HG02642 (cell line): ENCODE data around the gene EMX1.
A peak's percentile ranks its signal among the peaks of the same experiment; 100 is the strongest.

Experiments used
- ATAC-seq: cut with Tn5 transposase; IDR thresholded peaks from one replicate; pipeline ENCODE4 v1.9.1; 2021; ENCODE audit warnings: mild to moderate bottlenecking; ENCODE audit not compliant: unreplicated experiment, poor library complexity

Gene EMX1

DNA sequence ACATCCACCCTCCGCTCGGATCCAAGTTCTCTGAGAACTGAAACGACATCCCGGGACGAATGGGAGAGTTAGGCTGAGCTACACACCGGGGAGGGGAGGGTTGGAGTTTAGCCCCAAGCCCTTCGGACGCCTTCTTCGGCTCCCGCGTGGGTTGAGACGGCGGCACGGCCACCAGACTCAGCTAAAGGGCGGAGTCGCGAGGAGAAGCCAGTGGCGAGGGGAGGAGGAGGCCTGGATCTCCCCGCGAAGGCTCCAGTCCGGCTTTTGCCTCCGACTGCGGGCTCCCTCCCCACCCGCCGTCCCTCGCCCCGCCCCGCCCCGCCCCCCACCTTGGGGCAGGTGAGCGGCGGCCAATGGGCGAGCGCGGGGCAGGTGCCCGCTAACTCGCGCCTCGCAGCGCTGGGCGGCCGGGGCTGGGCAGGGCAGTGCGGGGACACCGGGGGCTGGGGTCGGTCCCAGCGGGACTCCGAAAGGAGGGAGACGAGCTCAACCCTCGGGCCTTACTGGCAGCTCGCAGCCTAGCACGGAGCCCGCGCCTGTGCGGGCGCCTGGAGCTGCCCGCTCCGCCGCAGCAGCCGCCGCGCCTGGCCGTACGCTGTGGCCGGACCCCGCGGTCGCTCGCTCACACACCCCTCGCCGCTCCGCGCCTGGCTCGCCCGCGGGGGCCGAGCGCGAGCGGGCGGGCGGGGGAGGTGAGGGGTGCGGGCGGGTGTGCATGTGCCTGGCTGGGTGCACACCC is at the start of gene EMX1:
TSS of gene EMX1 (plus strand) at position 382 of the 739 bp plus-strand sequence. CDS start at position 716, 334 bp downstream.
- peak; percentile 46 for ATAC-seq

DNA sequence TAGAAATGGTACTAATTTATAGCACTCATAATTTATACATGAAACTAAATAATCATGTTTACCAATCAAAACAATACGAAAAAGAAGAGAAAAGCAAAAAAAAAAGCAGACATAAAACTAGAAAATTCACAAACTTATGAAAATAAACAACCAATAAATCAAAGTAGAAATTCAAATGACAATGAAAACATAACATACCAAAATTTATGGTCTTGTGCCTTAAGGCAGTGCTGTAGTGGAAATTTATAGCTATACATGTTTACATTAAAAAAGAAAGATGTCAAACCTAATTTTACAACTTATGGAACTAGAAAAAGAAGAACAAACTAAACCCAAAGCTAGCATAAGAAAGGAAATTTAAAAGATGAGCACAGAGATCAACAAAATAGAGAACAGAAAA is 46.3 kb upstream of the EMX1 start:
- ATAC-seq, result no peak

DNA sequence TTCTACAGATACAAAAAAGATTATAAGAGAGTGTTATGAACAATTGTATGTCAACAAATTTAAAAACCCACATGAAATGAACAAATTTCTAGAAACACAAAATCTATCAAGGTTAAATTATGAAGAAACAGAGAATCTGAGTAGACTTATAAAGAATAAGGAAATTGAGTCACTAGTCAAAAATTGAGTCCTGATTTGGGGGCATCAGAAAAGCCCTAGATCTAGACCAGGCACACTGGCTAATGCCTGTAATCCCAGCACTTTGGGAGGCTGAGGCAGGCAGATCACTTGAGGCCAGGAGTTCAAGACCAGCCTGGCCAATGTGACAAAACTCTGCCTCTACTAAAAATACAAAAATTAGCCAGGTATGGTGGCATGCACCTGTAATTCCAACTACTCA is 45.4 kb upstream of the EMX1 start:
- no peak for ATAC-seq

DNA sequence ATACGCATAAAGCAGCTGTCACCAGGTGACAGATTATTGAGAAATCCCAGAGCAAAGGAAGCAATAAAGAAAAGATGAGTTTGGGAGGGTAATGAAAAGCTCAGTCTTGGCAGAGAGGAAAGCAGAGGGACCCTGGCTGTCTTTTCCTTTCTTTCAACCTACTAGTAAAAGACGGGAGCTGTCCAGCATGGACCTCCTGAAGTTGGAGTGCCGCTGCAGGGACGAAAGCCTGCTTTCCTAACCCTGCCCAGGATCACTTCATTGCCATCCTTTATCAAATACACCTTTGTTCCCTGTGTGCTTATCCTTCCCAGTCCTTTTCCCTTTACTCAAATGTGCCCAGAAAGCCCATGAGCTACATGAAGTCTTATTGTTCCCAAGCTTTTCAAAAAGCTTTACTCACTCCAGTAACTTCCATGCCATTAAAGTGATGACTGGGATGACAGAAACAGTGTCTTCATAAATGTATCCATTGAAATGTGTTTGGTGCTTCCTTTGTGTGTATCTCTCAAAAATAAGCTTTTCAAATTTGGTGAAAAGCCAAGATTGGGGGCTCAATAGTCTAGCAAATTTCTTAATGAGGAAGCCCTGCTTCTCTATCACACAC is 33.9 kb upstream of the EMX1 start:
- ATAC-seq, result no peak

DNA sequence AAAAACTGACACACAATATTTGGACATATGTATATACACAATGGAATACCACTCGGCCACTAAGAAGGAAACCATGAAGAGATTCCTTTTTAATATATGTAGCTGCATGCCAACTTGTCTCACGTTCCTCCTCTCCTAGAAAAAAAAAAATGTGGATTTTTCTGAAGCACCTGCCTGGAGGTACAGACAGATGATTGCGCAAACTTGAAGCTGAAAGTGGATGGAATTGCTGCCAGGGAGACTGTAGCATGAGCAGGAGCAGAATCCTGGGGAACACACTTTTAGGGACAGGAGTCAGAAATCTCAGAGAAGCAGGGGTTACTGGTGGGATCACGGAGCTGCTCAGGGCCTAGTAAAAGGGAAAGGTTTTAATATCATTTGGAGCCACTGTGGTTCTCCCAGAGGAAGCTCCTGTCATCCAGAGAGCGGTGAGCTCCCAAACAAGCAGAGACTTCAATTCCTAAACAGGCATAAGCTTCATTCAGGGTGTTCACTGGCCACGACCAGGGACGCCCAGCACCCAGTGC is 30.8 kb upstream of the EMX1 start:
- no peak for ATAC-seq

DNA sequence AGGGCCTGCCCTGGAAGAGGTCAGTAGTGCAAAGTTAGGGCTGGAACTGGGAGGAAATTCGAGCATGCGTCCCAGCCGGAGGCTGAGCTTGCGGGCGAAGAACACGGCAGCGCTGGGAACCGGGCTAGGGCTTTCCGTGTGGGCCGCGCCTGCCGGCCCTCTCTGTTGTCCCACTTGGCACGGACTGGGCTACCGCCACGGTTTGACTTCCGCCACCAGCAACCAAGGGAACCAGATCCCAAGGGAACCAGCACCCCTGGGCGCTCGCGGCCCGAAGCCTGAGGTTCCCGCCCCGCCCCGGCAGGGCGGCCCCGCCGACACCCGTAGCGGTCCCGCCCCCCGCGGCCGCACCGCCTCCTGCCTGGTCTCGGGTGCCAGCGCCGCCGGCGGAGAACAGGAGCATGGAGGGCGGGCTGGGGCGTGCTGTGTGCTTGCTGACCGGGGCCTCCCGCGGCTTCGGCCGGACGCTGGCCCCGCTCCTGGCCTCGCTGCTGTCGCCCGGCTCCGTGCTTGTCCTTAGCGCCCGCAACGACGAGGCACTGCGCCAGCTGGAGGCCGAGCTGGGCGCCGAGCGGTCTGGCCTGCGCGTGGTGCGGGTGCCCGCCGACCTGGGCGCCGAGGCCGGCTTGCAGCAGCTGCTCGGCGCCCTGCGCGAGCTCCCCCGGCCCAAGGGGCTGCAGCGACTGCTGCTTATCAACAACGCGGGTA is 30.1 kb upstream of the EMX1 start, which contains the start of gene SPR:
TSS of gene SPR (plus strand) at position 377 of the 708 bp plus-strand sequence. CDS start at position 402, 25 bp downstream.
- peak; percentile 94 for ATAC-seq

DNA sequence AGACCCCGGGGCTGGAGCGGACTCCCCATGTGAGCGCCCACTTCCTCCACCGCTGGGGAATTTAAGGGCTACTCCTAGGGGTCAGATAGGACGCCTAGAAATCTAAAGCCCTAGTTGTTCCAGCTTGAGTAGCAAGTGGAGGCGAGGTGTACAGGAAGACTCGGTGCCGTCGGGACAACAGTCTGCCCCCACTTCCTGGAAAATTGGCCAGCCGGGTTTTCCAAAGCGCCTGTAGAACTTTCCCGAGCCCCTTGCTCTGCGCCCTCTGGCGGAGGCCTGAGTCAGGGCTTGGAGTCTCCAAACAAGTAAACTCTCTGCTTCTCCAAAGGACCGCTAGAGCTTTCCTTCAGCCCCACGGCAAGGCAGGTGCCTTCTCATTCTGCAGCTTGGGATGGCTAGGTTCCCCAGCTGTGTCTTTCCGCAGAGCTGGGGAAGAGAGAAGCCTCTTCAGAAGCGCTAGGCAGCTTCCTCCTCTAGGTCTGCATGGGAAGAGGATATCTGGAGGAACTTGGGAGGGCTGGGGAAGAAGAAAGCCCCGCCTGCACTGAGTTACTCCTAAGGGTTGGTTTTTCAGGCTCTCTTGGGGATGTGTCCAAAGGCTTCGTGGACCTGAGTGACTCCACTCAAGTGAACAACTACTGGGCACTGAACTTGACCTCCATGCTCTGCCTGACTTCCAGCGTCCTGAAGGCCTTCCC is 29.4 kb upstream of the EMX1 start:
- peak; percentile 37 for ATAC-seq

DNA sequence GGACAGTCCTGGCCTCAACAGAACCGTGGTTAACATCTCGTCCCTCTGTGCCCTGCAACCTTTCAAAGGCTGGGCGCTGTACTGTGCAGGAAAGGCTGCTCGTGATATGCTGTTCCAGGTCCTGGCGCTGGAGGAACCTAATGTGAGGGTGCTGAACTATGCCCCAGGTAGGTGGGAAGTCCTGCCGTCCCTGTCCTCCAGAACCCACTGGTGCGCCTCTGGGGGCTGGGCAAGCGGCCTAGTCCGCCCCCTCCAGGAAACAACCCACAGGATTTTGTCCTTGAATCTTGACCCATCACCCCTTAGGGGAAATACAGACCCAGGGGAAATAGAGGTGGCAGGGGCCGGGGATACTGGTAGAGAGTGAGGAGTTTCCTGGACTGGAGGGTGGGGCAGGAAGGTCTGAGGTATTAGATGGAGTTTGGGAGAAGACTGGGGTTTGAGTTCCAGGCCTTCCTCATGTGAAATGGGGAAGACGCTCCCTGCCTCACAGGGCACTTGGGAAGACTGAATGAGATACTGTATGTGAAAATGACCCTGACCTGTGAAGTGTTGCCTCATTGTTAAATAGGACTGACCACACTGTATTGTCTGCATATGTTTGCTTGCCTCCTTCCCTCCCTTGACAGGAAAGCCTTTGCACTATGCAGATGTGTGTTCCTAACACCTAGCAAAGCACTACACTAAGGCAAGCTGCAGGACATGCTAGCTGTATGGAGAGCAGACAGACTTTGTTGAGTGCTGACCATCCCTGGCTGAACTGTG is 28.7 kb upstream of the EMX1 start:
- ATAC-seq, result no peak

DNA sequence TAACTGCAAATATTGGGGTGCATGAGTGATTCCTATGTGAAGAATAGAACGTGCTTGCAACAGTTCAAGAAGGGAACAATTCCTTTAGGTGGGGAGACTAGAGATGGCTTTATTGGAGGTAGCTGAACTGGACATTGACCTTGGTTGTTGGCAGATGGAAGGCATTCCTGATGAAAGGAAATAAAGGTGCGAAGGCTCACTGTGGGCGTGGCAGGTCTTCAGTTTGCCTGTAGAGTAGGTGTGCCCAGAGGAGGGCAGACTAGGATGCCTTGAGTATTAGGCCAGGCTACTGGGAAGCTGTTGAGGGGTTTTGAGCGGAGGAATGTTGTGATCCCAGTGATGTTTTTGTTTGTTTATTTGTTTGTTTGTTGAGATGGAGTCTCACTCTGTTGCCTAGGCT is 27.3 kb upstream of the EMX1 start:
- no peak for ATAC-seq

DNA sequence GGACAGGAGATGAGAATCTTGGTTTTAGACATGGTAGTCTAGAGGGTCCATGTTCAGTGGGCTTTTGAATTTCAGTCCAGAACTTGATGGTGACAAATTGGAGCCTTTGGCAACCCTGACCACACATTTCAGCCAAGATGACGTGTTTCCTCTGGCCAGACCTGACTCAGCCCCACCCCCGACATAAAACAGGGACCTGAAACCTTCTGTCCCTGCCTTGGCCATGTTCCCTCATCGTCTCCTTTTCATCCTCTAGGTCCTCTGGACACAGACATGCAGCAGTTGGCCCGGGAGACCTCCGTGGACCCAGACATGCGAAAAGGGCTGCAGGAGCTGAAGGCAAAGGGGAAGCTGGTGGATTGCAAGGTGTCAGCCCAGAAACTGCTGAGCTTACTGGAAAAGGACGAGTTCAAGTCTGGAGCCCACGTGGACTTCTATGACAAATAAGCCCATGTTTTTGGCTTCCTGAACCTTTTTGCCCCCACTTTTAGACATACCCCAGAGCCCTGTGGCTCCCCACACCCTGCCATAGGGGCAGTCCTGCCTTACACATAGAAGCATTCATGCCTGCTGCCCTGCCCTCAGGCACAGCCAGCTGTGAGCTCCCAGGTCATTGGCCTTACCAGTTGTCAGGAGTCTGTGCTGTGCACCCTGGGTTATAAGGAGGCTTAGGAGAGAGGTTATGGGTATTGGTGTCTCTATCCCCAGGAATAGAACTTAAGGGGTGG is 26.1 kb upstream of the EMX1 start:
- ATAC-seq, result no peak

DNA sequence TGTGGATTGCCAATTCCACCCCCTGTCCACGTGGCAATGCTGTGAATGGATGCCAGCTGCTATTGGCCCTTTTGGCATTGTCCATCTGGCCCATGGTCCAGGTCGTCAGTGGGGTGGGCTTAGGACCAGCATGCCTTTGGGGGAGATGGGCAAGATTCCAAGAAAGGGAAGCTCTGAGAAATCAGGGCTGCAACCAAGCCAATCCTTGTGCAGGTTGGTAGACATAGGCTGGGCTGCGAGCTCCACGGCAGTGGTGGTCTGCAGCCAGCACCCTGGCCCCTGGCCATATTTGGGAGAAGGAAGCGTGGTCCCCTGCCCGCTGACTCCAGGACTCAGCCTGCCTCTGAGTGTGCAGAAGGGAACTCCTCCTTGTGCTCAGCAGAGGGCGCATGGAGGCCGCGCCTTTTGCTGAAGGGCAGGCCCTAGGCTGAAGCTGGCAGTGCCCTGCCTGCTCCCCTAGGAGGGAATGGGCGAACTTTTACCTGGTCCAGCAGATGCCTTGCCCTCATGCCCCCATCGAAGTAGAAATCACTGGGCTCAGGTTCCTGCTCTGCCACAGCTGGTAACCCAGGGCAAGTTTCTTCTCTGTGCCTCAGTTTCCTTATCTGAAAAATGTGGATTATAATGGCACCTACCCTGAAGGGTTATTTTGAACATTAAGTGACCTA is 24.7 kb upstream of the EMX1 start:
- peak; percentile 65 for ATAC-seq

DNA sequence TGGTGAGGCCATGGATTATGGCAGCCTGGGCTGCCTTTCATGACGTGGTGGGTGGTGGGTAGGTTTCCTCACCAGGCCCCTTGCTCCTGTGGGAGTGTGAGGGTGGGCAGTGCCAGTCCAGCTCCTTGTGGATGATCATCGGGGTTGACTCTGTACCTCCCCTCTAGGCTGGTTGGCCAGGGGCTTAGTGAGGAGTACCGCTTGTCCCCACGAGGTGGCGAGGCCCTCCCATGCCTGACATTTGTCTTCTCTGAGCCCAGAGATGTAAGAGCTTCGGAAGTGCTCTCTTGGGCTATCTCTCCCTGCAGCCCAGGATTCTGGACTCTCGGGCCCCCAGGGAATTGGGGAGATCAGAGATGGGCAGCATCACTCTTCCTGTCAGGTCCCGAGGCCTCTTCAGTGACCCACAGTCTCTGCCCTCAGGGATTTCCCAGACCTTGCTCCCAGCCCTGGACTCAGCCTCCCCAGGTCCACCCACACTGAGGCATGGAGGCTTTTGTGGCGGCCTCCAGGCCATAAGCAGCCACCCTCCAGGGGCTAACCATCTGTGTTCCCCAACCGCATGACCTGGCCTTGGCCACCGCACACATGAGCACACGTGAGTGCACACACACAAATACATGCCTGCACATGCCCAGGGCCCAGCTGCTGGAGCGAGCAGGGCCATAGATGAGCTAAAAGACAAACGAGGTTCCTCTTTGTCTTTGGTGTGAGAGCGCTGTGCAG is 23.6 kb upstream of the EMX1 start:
- ATAC-seq, result peak; percentile 65

DNA sequence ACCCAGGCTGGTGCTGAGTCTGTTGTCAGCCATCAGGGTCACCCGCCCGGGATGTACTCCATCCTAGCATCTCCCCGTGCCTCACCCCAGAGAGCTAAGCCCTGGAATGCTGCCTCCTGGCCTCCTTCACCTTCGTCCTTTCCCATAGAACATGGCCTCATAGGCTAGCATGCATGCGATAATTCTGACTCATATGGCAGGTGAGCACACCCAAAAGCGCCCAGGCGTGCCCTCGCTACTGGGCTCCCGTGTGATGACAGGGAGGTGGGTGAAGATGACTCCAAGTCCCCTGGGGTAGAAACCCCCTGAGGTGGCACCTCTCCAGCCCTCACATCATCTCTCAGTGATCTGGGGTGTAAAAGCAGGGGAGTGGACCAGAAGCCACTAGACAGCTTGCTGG is 22.8 kb upstream of the EMX1 start:
- ATAC-seq, result no peak

DNA sequence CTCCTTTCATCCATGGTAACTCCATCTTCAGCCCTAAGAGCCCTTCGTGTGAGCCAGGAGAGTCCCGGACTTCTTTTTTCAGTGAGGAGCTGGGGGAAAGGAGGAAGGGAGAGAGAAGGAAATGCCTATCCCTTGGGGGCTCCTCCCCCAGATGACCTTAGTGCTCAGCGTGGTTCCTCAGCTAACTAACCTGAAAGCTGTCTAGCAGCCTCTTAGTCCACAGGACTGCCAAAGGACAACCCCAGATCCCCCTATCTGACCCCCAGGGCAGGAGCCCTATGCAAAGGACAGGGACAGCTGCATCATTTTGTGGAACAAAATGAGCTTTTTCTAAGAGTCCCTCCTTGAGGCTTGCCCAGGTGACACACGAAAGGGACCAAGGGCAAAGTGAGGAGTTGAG is 22.2 kb upstream of the EMX1 start:
- no peak for ATAC-seq

DNA sequence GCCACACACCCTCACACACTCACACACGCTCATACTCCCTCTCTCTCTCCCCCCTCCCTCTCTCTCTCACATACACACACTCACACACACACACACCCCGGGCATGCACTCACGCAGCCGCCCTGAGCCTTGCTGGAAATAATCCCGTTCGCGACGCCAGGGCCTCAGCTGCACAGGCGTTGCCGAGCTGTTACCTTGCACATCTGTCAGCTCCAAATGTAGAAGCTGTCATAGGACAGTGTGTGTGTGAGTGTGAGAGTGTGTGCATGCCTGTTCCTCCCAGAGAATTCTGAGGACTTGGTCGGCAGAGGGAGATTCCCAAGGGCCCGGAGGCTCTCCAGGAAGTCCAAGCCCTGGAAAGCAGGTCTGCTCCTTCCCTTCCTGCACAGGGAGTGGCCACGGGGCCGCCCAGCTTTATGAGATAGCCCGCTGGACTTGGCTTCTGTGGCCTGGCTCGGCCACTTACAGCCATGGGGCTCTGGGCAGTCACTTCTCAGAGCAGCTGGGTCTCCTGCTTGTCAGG is 21.5 kb upstream of the EMX1 start:
- ATAC-seq, result no peak

DNA sequence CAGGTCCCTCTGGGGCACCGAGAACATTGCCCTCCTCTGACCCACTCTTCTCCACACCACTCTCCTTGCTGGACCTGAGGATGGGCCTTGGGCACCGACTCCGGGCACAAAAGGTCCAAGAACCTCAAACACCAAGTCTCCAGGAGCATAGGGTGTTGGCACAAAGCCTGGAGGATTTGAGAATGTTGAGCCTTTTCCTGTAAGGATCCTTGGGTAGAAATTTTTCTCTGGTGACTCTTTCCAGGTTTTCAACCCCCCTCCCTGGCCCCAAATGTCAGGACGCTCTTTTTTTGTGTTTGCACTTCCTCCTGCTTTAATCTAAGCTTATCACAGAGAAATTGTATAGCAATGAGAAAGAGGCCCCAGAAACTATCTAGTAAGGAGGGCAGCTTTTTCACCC is 20.9 kb upstream of the EMX1 start:
- ATAC-seq, result no peak

DNA sequence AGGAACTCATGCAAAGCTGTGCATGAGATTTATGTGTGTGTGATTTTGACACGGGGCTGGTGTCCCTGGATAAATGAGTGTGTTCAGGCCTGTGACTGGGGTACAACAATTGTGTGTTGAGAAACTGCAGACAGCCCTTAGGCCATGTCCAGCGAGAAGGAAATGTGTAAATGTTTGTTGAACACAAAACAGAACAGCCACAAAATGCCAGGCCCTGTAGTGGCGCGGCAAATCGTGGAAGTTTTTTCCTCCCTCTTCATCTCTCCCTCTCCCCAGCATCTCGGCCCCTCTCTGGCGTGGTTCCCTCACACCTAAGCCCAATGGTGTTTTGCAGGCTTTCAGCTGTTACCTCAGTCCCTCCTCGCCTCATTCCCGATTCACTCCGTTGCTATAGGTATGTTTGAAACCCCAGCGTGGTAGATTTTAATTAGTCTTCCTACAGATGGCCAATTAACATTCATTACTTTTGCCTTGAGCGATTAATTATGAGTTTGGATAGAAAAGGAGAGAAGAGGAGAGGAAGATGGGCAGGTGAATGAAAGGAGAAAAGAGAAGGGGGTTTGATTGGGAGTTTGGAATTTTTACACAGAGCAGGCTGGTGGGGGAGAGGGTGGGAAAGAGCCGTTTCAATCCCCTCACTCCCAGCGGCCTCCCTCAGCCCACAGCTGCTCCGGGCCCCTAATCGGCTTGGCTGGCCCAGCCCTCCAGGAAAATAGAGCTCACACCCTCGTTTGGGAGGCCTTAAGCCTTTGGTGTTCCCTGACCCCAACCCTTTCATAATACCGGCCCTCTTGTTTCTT is 19.3 kb upstream of the EMX1 start:
- no peak for ATAC-seq
